ENCODE results near the gene NFAM1.

Gene NFAM1

DNA sequence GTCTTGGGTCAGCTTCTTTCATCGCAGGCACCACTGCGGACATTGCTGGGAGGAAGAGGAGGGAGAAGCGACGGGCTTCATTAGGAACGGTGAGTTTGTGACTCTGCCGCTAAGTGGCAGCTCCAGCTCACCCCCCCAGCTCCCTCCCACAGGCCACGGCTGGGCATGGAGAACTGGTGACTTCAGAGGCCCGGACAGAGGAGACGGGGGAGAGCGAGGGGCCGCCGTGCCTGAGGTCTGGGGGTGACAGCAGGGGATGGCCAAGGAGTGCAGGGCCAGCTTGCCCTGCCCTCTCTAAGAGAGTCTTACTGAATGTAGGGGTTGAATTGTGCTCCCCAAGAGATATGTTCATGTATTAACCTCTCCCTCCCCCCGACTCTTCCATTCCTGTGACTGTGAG lies 13.9 kb upstream of the NFAM1 start:
- peaks cover 15% of the 10 kb centered on the region for H3K4me1 Mint-ChIP-seq (ENCODE audit: low read depth)
- no peak overlapping the region for H3K4me3 Mint-ChIP-seq
- H3K36me3 Mint-ChIP-seq (ENCODE audit: low read depth): no peaks in the 10 kb centered on the region
- H3K9me3 Mint-ChIP-seq: no peaks in the 10 kb centered on the region
- H3K27ac Mint-ChIP-seq: no peak overlapping the region
- H3K27me3 Mint-ChIP-seq (ENCODE audit: low read depth): no peaks in the 10 kb centered on the region

DNA sequence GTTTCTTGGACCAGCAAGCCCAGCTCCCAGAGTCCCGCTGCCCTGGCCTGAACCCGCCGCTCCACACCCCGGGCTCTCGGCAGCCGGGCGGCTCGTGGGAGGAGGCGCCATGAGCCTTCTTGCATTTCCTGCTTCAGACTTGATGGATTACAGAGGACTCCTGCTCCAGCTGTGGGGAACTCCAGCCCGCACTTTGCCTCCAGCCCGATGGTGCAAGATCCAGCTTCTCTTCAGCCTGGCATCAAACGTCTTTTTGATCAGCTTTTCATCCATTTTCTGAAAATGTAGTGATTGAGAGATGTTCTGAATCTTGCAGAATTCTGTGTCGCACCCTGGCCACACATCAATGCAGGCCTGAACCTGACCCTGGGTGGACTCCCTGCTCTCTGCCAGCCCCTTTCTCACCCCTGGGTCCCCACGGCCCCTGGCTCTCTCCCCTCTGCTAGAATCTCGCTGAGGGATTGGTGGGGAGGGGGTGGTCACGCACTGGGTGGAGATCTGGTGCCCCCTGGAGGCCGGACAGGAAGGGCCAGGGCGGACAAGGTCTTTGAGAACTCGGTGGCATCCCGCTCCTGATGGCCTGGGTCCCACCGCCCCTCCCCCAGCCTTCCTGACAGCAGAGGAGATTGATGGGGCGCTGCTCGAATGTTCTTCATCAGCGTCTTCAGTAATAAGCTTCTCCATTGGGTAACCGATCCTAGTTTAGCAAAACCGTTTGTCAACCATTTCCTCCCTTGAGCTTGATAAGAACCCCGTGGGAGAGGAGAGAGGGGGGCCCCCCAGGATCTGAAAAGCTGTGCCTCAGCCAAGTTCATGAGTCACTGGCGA lies 12.1 kb upstream of the NFAM1 start:
- peak overlapping the region; percentile 52 for H3K4me3 Mint-ChIP-seq
- H3K27ac Mint-ChIP-seq: peak overlapping the region; percentile 80
- H3K36me3 Mint-ChIP-seq (ENCODE audit: low read depth): no peaks in the 10 kb centered on the region
- H3K9me3 Mint-ChIP-seq: no peaks in the 10 kb centered on the region
- H3K27me3 Mint-ChIP-seq (ENCODE audit: low read depth): no peaks in the 10 kb centered on the region
- peaks cover 24% of the 10 kb centered on the region for H3K4me1 Mint-ChIP-seq (ENCODE audit: low read depth)

DNA sequence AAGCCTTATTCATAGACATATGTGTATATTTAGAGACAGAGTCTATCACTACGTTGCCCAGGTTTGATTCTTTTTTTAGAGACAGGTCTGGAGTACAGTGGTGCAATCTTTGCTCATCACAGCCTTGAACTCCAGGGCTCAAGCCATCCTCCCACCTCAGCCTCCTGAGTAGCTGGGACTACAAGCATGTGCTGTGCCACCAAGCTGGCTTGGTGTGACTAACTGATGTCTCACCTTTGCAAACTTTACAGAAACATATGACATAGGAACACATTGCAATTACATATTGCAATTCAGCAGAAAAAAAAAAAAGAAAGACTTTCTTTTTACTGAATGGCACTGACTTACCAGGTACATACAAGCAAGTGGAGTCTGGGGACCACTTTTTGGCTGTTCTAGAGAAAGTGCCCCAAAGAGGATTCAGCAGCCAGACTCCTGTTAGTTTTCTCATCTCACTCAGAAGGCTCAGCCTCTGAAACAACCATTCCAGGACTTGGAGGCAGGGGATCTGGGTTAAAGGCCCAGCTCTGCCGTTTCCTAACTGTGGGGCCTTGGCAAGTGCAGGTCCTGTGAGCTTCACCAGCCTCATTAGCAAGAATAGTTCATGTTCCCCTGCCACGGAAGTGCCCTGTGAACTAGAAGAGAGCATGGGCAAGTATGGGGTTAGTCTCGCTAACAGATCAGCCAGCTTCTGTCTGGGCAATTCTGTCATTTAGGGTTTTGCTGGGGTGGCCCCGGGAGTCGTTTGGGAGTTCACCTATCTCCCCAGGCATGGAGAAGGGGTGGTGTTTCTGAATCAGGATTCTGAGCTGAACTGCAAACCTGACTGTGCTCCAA lies 11.3 kb upstream of the NFAM1 start:
- Mint-ChIP-seq H3K27ac (peak overlapping the region; percentile 80), H3K4me3 (peak overlapping the region; percentile 15)

DNA sequence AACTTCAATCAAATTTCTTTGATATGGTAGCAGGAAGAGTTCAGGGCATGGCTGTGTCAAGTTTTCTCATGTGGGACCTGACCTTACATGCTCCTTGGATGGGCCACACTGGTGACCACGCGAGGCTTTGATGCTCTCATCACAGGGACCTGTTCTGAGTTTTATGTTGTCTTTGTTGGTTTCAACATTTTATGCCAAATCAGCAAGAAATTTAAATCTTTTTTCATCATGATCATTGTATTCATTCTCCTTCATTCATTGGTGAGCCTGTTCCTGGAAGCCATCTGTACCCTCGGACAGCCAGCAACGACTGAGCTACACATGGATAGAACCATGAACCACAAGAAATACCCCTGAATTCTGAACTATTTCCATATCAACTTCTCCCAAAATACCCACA lies 10.5 kb upstream of the NFAM1 start:
- no peaks in the 10 kb centered on the region for H3K36me3 Mint-ChIP-seq (ENCODE audit: low read depth)
- no peaks in the 10 kb centered on the region for H3K9me3 Mint-ChIP-seq
- peak overlapping the region; percentile 52 for H3K27ac Mint-ChIP-seq
- no peak overlapping the region for H3K4me3 Mint-ChIP-seq
- no peaks in the 10 kb centered on the region for H3K27me3 Mint-ChIP-seq (ENCODE audit: low read depth)
- H3K4me1 Mint-ChIP-seq (ENCODE audit: low read depth): peaks cover 33% of the 10 kb centered on the region

More for the DNA sequence above, 11.3 kb upstream of the NFAM1 start:
- Mint-ChIP-seq H3K36me3 (ENCODE audit: low read depth) (no peaks in the 10 kb centered on the region), H3K27me3 (ENCODE audit: low read depth) (no peaks in the 10 kb centered on the region), H3K4me1 (ENCODE audit: low read depth) (peaks cover 29% of the 10 kb centered on the region), H3K9me3 (no peaks in the 10 kb centered on the region)

DNA sequence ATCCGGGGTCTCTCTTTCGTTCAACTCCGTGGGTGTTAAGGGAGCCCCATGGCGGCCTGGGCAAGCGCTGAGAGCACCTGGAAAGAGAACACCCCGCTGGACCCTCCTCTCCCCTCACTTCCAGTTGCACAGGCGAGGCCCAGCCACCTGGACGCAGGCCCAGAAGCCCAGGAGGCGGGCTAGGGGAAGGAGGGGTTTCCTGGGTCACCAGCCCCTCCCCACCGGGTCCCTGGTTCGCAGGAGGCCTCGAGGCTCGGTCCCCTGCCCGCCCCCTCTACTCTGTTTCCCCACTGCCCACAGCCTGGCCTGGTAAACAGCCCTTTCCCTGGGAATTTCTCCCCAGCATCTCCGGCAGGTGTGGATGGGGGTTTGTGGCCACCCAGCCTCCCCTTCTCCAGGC lies 8.5 kb upstream of the NFAM1 start:
- H3K4me3 Mint-ChIP-seq: no peak overlapping the region
- H3K9me3 Mint-ChIP-seq: no peaks in the 10 kb centered on the region
- peak overlapping the region; percentile 26 for H3K27ac Mint-ChIP-seq
- H3K36me3 Mint-ChIP-seq (ENCODE audit: low read depth): no peaks in the 10 kb centered on the region
- H3K27me3 Mint-ChIP-seq (ENCODE audit: low read depth): peaks cover 3% of the 10 kb centered on the region
- H3K4me1 Mint-ChIP-seq (ENCODE audit: low read depth): peaks cover 40% of the 10 kb centered on the region

DNA sequence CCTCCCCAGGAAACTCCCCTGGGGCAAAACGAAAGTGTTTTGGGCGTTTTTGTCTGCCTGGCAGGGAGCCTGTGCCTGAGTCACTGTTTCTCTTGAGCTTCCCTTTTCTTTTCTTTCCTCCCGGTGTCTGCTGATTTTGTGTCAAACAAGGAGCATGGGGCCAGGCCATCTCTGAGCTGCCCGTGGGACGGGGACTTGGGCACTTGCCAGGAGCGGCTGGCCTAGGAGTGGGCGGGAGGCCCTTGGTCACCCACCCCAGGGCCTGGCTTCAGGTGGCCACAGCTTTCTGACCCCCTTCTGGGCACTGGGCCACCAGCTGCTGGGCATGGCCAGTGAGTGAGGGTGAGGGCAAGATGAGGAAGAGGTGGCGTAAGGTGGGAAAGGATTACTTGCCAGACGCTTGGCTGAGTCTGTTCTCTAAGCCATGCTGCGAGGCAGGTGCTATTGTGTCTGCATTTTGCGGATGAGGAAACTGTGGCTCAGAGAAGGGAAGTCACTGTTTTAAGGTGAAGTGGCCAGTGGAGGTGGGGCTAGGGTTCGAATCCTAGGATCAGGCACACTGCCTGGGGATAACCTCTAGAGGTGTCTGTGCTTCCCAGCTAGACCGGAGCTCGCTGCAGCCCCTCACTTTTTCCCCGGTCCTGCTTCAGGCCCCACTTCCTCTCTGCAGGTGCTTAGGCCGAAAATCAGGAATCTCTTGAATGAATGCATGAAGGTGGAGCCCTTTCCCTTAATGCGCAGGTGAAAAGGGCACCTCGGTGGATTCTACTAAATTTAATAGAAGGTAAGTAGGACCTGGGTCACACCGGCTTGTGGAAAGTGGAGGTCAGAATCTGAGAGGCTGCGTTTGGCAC lies 7.8 kb upstream of the NFAM1 start:
- Mint-ChIP-seq H3K4me1 (ENCODE audit: low read depth) (peaks cover 40% of the 10 kb centered on the region), H3K9me3 (no peaks in the 10 kb centered on the region)

DNA sequence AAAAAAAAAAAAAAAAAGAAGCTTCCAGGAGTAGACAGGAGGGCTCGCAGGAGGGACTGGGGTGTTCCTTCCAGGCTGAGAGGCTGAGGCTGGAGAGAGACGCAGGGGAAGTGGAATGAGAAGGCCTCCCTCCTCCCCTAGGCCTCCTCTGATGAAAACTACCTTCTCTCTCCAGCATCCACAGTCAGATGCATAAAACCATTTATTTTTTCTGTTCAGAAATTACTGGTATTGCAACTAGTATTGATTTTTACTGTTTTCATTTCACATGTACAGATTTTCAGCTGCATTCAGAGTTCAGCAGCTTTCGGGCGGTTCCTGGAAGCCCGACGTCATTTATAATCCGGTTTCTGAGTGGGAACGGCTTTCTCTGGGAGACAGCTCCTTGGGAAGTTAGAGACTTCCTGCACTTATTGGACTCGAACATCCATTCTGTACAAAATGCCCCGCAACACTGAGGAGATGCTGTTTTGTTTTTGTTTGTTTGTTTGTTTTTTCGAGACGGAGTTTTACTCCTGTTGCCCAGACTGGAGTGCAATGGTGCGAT lies 6.9 kb upstream of the NFAM1 start:
- Mint-ChIP-seq H3K4me3 (peak overlapping the region; percentile 66), H3K27ac (peak overlapping the region; percentile 87), H3K4me1 (ENCODE audit: low read depth) (peaks cover 31% of the 10 kb centered on the region), H3K9me3 (no peaks in the 10 kb centered on the region), H3K36me3 (ENCODE audit: low read depth) (no peaks in the 10 kb centered on the region), H3K27me3 (ENCODE audit: low read depth) (peaks cover 3% of the 10 kb centered on the region)

More for the DNA sequence above, 7.8 kb upstream of the NFAM1 start:
- Mint-ChIP-seq H3K36me3 (ENCODE audit: low read depth) (no peaks in the 10 kb centered on the region), H3K27ac (peak overlapping the region; percentile 87), H3K4me3 (peak overlapping the region; percentile 66), H3K27me3 (ENCODE audit: low read depth) (peaks cover 3% of the 10 kb centered on the region)

DNA sequence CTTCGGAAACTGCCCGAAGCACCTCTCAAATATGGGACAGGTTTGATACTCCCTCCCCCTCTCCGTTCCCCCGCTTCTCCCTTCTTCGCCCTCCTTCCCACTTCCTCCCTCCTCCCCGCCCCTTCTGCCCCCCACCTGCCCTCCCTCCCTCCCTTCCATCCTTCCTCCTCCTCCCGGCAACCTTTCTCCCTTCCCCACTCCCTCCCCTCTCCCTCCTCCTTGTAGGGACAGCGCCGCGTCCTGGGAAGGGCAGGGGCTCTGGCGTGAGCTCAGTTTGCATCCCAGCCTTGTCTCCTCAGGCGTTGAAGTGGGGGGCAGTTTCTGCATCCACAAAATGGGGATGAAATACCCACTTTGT lies 6.1 kb upstream of the NFAM1 start:
- H3K27me3 Mint-ChIP-seq (ENCODE audit: low read depth): peaks cover 5% of the 10 kb centered on the region

DNA sequence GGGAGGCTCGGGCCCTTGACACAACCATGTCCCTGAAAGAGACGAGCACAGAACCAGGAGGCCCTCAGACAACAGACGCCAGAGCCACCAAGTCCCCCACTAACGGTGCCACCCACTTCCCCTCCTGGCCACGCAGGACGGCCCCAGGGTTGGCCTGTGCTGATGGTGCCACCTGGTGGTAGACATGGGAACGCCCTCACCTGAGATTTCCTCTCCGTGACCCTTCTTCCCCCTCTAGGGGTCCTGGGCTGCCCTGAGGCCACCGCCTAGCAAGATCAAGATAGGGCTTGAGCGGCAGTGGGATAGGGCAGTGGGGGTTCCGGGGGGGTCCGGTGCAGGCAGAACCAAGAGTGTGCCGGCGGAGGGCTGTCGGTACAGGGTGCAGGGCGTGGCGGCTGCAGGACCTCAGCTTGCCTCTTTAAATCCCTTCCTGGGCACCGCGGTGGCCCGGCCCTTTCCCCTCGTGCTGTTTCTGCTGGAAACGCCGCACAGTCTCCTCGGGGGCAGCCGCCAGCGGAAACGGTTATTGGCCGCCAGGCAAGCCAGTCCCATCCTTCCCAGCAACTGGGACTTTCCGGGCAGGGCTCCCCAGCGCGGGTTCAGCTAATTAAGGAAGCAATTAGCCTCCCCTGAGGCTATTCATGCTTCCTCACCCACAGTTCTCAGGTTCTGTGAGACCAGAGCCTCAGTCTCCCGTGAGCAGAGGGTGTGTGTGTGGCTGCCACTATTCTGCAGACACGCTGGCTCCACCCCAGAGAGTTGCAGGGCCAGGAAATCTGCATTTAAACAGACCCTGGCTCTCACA lies 5.5 kb upstream of the NFAM1 start:
- Mint-ChIP-seq H3K4me3 (peak overlapping the region; percentile 80), H3K27ac (peak overlapping the region; percentile 83), H3K36me3 (ENCODE audit: low read depth) (no peaks in the 10 kb centered on the region)

More for the DNA sequence above, 6.1 kb upstream of the NFAM1 start:
- Mint-ChIP-seq H3K27ac (peak overlapping the region; percentile 52), H3K4me3 (peak overlapping the region; percentile 80), H3K36me3 (ENCODE audit: low read depth) (no peaks in the 10 kb centered on the region), H3K4me1 (ENCODE audit: low read depth) (peaks cover 29% of the 10 kb centered on the region), H3K9me3 (no peaks in the 10 kb centered on the region)

DNA sequence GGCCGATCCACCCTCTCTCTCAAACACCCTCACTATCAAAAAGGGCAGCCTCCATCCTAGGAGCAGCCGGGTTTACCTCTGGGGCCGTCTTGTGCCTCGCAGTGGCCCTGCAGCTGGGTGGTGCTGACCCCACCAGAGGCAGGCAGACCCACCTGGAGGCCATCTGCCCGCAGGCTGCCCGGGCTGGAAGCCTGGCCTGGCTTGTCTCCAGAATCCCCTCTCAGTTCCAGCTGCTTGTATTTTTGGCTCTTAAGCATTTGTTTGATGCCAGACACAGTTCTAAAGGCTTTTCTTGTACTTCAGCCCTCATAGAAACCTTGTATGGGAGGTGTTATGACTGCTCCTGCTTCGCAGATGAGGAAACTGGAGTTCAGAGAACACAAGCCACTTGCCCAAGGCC lies 4.2 kb upstream of the NFAM1 start:
- no peak overlapping the region for H3K4me3 Mint-ChIP-seq
- peaks cover 15% of the 10 kb centered on the region for H3K27me3 Mint-ChIP-seq (ENCODE audit: low read depth)
- no peak overlapping the region for H3K27ac Mint-ChIP-seq
- peaks cover 28% of the 10 kb centered on the region for H3K4me1 Mint-ChIP-seq (ENCODE audit: low read depth)
- H3K36me3 Mint-ChIP-seq (ENCODE audit: low read depth): no peaks in the 10 kb centered on the region
- no peaks in the 10 kb centered on the region for H3K9me3 Mint-ChIP-seq

More for the DNA sequence above, 5.5 kb upstream of the NFAM1 start:
- Mint-ChIP-seq H3K27me3 (ENCODE audit: low read depth) (peaks cover 11% of the 10 kb centered on the region), H3K4me1 (ENCODE audit: low read depth) (peaks cover 29% of the 10 kb centered on the region), H3K9me3 (no peaks in the 10 kb centered on the region)

DNA sequence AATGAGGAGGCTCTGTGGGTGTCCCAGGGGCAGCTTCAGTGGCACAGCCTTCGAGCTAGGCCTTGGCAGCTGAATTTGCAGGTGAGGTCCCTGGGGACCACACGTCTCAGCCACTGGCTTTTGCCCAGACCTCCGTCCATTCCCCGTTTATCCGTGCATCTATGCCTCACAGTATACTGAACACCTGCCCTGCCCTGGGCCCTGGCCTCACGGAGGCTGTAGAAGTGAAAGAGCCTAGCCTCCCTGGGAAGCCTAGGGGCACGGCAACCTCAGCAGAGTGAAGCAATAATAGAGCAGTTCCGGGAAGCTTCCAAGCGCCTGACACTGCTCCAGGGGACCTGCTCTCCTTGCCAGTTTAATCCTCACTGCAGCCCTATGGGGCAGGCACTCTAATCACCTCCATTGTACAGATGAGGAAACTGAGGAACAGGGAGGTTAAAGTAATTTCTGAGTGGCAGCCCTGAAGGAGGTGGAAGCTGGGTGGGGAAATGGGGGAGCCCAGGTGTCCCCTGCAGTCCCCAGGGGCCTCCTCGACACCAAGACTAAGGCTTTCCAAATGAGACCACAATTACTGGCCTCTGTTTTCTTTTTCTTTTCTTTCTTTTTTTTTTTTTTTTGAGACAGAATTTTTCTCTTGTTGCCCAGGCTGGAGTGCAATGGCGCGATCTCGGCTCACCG lies 2.7 kb upstream of the NFAM1 start:
- Mint-ChIP-seq H3K4me3 (no peak overlapping the region), H3K27ac (no peak overlapping the region), H3K27me3 (ENCODE audit: low read depth) (peaks cover 22% of the 10 kb centered on the region), H3K9me3 (no peaks in the 10 kb centered on the region), H3K4me1 (ENCODE audit: low read depth) (peaks cover 23% of the 10 kb centered on the region), H3K36me3 (ENCODE audit: low read depth) (no peaks in the 10 kb centered on the region)

DNA sequence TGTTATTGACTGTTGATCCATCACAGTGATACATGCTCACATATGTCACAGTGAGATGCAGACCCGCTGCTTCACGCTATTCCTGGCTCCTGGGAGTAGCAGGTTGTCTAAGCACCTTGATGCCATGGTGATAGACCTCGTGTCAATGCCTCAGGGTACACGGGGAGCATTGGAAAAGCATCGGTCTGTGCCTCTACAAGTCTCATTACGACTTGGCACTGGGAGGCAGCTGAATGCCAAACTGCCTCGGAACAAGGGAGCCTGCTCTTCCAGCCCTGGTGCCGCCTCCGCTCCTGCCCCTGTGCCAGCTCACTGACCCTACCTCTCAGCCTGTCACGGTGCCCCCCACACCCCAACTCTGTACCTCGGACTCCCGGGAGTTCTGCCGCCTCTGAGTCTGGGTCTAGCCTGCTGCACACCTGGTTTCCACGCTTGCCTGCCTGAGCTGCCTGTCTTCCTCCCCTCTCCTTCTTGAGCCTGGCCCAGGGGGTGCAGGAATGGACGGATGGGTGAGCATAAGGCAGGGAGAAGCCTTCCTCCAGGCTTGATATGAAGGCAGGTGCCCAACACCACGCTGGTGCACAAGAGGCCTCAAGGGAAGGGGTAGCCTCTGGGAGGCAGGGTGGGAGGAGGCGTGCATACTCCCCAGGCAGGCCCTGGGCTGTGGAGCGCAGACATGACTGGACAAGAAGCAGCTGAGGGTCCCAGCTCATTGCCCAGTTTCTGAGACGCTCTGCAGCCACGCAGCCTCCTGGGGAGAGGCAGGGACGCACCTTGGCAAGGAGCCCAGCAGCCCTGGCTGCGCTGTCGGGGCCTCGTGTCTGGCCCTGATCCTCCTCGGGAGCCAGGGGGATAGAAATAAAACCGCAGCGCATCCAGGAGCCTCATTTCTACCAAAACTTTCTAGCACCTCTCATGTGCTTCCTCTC lies 1.8 kb upstream of the NFAM1 start:
- H3K4me1 Mint-ChIP-seq (ENCODE audit: low read depth): peaks cover 14% of the 10 kb centered on the region
- peaks cover 25% of the 10 kb centered on the region for H3K27me3 Mint-ChIP-seq (ENCODE audit: low read depth)
- no peaks in the 10 kb centered on the region for H3K36me3 Mint-ChIP-seq (ENCODE audit: low read depth)
- no peak overlapping the region for H3K27ac Mint-ChIP-seq
- H3K9me3 Mint-ChIP-seq: no peaks in the 10 kb centered on the region
- H3K4me3 Mint-ChIP-seq: no peak overlapping the region

Data from T-helper 1 cell treated with Interleukin-12 subunit alpha and Interleukin-12 subunit beta and Interleukin-4 antibody, amounts not matched to agents 30 μg/mL and 1 μg/mL, for 36 hours (primary cell).